ENCODE data around the gene IQSEC3.

DNA sequence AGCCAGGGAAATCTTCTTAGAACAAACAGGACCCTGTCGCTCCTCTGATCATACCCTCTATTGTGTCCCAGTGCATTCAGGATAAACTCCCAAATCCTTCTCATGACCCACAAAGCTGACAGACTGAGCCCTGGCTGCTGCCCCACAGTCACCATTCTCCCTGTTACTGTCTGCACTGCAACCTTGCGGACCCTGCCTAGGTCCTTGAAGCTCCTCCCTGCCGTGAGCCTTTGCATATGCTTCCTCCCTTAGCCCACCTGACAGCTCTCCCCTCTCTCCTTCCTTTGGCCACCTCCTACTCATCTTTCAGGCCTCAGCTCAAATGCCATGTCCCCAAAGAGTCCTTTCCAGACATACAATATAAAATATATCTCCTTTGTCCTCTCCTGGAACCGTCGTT lies 85.0 kb downstream of the IQSEC3 start:
- no peak for TF ChIP-seq EZH2 (IDR thresholded peaks at IDR 0.05; ENCODE audit: borderline replicate concordance, control insufficient read depth, low read depth, low read length)
- no peak for TF ChIP-seq ATF7 (IDR thresholded peaks at IDR 0.05; ENCODE audit: low read depth)
- TF ChIP-seq, protein P1, sequence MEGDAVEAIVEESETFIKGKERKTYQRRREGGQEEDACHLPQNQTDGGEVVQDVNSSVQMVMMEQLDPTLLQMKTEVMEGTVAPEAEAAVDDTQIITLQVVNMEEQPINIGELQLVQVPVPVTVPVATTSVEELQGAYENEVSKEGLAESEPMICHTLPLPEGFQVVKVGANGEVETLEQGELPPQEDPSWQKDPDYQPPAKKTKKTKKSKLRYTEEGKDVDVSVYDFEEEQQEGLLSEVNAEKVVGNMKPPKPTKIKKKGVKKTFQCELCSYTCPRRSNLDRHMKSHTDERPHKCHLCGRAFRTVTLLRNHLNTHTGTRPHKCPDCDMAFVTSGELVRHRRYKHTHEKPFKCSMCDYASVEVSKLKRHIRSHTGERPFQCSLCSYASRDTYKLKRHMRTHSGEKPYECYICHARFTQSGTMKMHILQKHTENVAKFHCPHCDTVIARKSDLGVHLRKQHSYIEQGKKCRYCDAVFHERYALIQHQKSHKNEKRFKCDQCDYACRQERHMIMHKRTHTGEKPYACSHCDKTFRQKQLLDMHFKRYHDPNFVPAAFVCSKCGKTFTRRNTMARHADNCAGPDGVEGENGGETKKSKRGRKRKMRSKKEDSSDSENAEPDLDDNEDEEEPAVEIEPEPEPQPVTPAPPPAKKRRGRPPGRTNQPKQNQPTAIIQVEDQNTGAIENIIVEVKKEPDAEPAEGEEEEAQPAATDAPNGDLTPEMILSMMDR (IDR thresholded peaks at IDR 0.05 in 2 of 3, conservative IDR thresholded peaks at IDR 0.05 in 1 of 3; ENCODE audit: control insufficient read depth in 2 of 3, extremely low read depth in 1 of 3, insufficient read depth in 1 of 3, low read depth in 3 of 3, low read length in 3 of 3) = no peak
- TF ChIP-seq, protein P2, sequence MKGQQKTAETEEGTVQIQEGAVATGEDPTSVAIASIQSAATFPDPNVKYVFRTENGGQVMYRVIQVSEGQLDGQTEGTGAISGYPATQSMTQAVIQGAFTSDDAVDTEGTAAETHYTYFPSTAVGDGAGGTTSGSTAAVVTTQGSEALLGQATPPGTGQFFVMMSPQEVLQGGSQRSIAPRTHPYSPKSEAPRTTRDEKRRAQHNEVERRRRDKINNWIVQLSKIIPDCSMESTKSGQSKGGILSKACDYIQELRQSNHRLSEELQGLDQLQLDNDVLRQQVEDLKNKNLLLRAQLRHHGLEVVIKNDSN (IDR thresholded peaks at IDR 0.05; ENCODE audit: borderline replicate concordance, extremely low read length, insufficient read depth, low read depth, low read length) = no peak
- TF ChIP-seq, protein P3, sequence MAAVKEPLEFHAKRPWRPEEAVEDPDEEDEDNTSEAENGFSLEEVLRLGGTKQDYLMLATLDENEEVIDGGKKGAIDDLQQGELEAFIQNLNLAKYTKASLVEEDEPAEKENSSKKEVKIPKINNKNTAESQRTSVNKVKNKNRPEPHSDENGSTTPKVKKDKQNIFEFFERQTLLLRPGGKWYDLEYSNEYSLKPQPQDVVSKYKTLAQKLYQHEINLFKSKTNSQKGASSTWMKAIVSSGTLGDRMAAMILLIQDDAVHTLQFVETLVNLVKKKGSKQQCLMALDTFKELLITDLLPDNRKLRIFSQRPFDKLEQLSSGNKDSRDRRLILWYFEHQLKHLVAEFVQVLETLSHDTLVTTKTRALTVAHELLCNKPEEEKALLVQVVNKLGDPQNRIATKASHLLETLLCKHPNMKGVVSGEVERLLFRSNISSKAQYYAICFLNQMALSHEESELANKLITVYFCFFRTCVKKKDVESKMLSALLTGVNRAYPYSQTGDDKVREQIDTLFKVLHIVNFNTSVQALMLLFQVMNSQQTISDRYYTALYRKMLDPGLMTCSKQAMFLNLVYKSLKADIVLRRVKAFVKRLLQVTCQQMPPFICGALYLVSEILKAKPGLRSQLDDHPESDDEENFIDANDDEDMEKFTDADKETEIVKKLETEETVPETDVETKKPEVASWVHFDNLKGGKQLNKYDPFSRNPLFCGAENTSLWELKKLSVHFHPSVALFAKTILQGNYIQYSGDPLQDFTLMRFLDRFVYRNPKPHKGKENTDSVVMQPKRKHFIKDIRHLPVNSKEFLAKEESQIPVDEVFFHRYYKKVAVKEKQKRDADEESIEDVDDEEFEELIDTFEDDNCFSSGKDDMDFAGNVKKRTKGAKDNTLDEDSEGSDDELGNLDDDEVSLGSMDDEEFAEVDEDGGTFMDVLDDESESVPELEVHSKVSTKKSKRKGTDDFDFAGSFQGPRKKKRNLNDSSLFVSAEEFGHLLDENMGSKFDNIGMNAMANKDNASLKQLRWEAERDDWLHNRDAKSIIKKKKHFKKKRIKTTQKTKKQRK (IDR thresholded peaks at IDR 0.05; ENCODE audit: low read depth, low read length) = no peak
- TF ChIP-seq CBX5 (IDR thresholded peaks at IDR 0.05; ENCODE audit: low read depth) = no peak
- no peak for TF ChIP-seq POLR2AphosphoS5 (IDR thresholded peaks at IDR 0.05; ENCODE audit: low read length)
- no peak for TF ChIP-seq CHD2 (IDR thresholded peaks at IDR 0.05; ENCODE audit: borderline replicate concordance, low read depth, low read length)
- no peak for TF ChIP-seq CEBPB (IDR thresholded peaks at IDR 0.05; ENCODE audit: borderline replicate concordance in 1 of 2, low read depth in 2 of 2, low read length in 2 of 2)
- no peak for TF ChIP-seq TAF1 (IDR thresholded peaks at IDR 0.05; ENCODE audit: borderline replicate concordance, low read depth, low read length)
